ENCODE data around the gene MATR3.
"Not testable (repeated sequence)": the region's sequence is repeated elsewhere in the genome, so short reads cannot be mapped to it uniquely, and the experiment has no call there.

MATR3 gene

DNA sequence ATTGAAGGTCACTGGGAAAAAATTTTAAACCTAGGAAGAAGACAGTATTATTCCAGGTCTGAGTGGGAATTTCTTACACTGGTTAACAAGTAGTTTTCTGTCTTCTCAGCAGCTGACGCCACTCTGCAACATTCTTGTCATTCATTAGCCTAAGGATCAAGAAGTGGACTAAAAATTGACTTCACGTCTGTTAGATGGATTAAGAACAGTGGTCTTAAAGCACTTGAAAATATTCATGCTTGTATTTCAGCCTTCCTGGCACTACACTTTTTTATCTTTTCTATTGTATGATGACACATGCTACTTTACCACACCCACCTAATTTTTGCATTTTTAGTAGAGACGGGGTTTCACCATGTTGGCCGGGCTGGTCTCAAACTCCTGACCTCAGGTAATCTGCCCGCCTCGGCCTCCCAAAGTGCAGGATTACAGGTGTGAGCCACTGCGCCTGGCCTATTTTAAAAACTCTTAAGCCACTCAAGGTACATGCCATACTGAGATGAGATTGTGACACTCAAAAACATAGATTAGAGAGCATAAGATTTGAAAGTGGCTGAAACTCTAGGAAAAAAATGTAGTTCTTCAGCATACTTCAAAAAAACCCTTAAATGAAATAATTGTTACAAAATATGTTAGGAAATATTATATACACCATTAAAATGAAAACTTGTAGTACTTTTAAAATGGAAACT, 8.4 kb downstream of the MATR3 start:
- no peak for DNase-seq

DNA sequence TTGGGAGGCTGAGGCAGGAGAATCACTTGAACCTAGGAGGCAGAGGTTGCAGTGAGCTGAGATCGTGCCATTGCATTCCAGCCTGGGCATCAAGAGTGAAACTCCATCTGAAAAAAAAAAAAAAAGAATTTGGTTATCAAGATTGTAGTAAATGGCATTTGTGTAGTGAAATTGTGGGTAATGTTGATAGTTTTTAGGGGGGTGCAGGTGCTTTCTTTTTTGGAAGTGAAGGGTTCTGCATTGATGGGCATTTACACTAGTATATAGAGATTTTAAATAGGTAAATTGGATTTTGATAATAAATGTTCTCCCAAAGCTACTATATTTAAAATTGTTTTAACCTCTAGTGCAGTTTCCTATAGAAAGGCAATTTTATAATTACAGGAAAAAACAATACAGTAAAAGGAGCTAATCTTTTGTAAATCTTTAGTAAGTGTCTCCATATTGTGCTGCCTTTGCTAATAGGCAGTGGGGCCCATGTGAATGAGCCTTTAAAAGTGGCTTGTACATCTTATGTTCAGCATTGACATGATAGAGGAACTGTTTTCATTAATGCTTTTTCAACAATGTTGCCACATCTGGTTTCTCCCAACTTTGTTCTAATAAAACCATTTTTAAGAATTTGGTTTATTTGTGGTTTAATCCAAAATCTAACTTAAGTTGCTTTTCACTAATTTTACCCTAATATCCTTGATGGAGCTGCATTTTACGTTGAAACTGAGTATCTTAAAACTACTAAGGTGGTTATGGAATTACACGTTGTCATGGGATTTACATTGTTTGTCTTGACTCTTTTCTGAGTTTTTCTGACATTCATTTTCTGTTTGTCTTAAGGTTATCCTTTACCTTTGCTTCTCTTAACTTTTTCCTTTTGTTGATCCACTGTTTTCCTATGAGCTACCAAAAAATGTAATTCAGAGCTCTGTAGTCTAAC, 11.1 kb downstream of the MATR3 start:
- DNase-seq, result no peak

DNA sequence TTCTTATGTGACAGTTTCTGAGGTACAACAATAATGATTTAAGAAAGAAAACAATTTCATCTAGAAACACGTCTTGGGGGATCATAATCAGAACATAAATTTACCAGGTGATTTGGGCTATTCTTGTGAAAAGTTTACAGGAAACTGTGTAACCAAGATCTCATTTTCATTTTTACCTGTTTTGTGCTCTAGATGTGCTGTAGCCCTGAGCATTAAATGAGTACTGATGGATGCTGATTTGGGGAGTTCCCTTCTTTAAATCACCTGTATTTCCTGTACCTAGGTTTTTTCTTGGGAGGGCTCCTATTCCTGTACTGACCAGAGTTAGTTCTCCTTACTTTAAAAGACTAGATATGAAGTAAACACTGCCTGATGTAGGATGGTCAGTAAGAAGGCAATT, 12.7 kb downstream of the MATR3 start:
- DNase-seq, result no peak

DNA sequence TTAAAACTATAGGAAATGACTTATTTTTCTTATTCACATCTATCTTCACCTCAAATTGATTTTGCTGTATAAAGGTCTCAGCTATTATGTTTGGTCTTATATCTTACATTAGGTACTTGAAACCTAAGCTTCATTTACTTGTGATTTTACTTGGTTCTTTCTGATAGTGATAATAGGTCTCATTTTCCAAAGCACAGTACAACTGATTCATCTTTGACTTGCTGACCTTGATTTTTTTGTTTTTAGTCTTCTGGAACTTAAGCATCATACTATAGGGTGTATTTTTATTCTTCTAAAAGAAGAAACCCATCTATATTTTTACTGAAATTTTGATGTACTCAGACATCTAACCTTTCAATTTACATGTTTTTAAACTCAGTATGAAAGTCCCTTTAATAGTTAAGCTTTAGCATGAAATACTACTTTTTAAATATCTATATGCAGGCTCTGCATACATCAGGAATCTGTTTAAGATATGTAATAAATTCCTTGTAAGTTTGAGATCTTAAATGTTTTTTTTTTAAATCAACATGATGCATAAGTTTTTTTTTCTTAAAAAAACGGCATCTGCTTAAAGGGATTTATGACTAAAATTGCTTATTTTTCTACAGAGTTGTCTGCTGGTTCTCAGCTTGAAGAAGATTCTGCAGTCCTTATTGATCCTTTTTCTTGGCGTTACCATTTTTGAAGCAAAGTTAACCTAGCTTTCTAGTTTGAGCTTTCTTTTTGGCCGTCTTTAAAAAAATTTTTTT, 13.3 kb downstream of the MATR3 start:
- no peak for DNase-seq

DNA sequence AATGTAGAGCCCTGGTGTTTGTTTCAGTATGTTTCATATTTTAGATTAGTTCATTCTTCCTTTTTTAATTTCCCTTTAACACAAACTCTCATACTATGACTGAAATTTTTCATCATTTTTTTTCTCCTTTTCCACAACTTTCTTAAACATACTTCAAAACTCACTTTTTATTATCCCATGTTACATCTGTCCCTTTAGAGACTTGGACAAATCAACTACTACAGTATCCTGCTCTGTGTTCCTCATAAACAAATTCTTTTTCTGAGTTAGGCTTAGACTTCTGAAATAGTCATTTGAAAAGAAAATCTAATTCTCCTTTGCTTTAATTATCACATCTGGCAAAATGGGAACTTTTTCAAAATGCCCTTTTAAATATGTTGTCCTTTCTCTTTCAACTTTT, 15.3 kb downstream of the MATR3 start:
- DNase-seq, result no peak

DNA sequence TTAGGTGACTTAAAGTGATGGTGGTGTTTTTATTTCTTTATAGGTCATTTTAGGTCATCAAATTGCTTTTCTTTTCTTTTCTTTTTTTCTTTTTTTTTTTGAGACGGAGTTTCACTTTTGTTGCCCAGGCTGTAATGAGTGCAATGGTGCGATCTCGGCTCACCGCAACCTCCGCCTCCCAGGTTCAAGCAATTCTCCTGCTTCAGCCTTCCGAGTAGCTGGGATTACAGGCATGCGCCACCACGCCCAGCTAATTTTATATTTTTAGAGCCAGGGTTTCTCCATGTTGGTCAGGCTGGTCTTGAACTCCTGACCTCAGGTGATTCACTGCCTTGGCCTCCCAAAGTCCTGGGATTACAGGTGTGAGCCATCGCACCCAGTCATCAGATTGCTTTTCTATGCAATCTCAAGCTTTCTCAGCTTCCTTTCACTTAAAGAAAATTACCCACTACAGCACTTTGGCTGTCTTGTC, 17.2 kb downstream of the MATR3 start:
- DNase-seq, result not testable (repeated sequence)

DNA sequence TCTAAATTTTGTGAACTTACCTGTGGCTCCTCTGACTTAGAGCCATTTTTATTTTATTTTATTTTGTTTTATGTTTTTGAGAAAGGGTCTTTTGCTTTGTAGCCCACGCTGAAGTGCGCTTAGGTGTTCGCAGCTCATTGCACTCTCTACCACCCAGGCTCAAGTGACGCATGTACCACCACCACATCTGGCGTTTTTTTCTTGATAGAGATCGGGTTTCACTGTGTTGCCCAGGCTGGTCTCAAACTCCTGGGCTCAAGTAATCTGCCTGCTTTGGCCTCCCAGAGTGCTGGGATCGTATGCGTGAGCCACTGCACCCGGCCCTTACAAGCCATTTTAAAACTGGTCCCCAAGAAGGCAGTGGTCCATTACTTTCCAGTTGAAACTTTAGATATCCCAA, 18.5 kb downstream of the MATR3 start:
- DNase-seq, result no peak

DNA sequence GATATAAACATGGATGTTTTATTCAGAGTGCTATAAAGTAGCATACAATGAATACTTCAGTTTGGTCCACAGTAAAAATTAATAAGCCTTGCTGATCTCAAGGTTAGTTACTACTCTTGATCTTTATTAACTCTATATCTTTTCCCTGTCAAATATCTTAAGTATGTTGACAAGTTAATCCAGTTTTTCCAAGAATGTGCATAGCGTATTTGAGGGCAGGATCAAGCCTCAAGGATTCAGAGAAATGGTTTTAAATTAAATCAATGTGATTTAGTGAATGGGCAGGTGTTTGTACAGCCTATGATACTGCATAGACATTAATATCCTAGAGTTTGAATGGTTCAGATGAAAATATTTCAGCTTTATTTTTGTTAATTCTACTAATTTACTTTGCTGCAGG, 20.7 kb downstream of the MATR3 start:
- no peak for DNase-seq

DNA sequence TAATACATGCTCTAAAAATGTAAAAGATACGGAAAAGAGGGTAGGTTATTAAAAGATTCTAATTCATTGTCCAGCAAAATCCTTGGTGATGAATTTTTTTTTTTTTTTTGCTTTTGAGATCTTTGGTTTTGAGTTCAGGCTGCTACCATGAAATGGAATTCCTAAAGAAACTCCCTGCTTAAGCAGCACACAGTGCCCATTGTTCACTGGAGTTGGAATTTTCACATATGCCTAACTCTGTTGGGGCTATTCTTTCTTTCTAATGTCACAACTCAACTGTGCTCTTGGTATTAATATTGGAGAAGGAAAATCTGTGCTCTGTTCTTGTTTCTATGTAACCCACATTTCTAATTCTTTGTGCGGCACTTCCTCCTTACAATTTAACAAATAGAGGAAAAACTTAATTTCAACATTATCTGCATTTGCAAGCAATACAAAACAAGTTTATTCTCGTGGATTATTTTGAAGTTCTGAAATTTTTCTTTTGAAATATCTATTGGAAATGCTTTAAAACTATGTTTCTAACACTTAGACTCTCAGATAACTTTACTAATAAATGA, 21.6 kb downstream of the MATR3 start:
- no peak for DNase-seq

DNA sequence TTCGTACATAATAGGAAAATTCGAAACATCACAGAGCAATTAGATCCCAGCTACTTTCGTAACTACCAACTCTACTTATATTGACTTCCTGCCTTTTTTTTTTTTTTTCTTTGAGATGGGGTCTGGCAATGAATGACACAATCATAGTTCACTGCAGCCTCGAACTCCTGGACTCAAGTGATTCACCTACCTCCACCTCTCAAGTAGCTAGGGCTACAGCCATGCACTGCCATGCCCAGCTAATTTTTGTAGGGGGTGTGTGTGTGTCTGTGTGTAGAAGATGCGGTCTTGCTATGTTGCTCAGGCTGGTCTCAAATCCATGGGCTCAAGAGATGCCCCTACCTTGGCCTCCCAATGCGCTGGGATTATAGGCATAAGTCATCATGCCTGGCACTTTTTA, 42.3 kb downstream of the MATR3 start:
- DNase-seq, result no peak

DNA sequence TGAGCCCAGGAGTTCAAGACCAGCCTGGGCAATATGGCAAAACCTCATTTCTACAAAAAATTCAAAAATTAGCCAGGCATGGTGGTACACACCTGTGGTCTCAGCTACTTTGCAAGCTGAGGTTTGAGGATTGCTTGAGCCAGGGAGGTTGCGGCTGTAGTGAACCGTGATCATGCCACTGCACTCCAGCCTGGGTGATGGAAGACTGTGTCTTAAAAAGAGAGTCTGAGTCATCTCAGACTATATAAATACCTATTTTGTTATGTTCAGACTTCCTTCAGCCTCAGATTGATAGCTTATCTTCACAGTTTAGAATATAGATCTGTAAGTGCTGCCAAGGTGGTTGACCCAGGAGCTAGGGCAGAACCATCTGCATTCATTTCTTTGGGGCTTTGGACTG, 46.5 kb downstream of the MATR3 start:
- DNase-seq, result no peak

DNA sequence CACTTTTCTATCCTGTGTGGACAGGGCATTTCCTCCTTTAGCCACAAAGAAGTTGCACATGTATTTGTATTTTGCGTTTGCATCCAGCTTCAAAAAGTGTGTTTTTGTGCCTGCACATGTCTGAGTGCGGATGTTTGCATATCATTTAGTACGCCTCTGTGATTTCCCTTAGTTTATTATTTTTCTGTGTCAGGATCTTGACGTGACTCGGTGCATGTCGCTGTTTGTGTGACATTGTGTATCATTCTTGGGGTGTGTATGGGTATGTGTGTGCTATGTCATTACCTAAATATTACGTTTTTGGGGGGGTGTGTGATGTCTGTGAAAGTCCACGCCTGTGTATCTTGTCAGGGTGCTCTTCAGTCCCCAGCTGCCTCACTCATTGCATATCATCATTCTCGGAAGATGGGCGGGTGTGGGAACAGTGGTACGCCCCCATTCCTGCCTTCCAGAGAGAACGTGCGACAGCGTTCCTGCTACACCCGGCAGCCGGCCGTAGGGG, 47.7 kb downstream of the MATR3 start:
- DNase-seq, result no peak

DNA sequence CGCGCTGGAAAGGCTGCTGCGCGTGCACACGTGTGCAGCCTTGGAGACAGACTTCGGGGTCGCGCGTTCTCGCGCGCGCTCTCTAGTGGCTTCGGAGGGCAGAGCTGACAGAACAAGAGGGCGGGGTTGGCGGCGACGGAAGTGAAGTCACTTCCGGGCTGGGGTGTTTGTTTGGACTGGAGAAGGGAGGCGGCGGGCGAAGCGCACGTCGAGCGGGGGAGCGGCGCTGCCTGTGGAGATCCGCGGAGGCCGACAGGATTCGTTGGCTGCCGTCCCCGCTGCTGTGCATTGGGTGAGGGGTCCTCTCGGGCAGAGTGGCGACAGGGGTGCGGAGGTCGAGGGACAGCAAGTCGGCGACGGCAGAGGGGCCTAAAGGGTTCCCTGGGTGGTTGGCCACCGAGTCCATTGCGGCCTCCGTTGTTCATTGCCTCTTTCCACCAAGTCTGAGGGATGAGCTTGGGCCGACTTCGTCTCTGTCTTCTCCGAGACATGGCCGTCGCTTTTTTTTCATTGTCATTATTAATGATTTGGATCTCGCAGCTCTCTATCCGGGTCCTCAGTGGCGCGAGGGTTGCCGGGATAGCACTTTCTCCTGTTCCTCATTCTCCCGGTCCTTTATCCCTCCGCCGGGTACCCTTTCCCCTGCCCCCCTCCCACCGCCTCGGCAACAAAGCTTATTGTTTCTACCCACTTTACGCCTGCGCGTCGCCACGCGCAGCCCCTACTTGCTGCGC, 48.3 kb downstream of the MATR3 start, which contains the start of gene PAIP2:
Gene PAIP2, plus strand, starts transcription at position 166 of the 734 bp plus-strand sequence. CDS start 21,931 bp downstream, outside the sequence.
- peak; percentile 93 for DNase-seq

DNA sequence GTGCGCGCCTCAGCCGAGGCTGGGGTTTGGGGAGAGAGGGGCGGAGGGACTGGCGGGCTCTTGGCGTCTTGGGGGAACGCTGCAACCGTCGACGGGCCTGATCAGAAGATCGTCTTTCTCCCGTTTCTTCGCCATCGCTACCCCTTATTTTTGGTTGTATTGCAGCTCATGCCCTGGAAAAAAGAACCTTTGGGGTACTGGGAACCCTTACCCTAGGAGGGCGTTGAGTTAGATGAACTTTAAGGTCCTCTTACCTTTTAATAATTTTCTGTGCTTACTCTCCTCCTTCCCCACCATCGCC, 48.8 kb downstream of the MATR3 start:
- no peak for DNase-seq

DNA sequence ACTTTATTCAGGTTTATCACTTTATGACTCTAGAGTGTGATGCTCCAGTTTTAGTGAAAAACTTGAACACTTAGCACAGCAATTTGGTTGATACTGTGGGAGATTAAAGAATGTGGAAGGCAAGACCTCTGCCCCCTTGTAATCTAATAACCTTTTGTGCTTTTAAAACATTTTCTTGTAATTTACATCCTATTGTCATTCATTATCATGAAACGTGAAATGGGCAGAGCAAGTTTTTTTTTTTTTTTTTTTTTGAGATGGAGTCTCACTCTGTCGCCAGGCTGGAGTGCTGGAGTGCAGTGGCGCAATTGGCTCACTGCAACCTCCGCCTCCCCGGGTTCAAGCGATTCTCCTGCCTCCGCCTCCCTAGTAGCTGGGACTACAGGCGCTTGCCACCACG, 49.9 kb downstream of the MATR3 start:
- no peak for DNase-seq

DNA sequence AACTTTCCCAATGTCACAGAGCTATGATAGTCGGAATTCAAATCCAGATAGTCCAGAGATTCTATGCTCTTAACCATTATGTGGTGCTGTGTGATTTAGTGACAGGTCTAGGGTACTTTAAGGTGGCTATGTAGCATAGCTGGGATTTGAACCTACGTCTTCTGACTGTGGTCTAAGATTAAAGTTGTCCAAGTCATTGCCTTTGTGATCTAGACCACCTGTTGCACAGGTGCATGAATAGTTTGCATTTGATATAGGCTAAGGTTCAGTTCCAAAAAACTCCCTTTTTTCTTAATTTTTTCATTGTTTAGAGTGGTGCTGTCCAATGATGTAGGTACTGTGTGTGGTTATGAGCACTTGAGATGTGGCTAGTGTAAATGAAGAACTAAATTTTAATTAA, 50.6 kb downstream of the MATR3 start:
- DNase-seq, result no peak

DNA sequence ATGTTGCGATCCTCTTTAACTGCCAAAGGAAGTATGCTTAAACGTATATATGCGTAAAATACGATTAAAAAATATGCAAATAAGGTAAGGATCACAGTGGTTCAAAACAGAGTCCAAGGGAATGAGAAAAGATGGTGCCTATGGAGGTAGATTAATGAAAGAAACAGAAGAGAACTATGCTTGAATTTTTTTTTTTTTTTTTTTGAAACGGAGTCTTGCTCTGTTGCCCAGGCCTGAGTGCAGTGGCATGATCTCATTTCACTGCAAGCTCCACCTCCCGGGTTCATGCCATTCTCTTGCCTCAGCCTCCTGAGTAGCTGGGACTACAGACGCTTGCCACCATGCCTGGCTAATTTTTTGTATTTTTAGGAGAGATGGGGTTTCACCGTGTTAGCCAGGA, 51.9 kb downstream of the MATR3 start:
- DNase-seq, result not testable (repeated sequence)

DNA sequence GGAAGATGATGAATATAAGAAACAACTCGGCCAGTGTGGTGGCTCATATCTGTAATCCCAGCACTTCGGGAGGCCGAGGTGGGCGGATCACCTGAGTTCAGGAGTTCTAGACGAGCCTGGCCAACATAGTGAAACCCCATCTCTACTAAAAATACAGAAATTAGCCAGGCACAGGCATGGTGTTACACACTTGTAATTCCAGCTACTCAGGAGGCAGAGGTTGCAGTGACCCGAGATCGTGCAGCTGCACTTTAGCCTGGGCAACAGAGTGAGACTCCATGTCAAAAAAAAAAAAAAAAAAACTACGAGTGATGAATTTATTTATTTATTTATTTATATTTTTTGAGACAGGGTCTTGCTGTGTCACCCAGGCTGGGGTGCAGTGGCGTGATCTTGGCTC, 54.3 kb downstream of the MATR3 start:
- DNase-seq, result not testable (repeated sequence)

DNA sequence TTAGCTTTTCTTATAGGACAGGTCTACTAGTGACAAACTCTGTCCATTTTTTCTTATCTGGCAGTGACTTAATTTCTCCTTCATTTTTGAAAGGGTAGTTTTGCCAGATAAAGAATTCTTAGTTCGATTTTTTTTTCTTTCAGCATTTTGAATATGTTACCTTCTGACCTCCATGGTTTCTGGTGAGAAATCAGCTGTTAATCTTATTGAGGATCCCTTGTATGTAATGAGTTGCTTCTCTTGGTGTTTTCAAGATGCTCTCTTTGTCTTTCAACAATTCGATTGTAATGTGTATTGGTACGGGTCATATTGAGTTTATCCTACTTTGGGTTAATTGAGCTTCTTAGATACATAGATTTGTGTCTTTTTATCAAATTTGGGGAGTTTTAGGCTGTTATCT, 60.6 kb downstream of the MATR3 start:
- DNase-seq, result no peak

DNA sequence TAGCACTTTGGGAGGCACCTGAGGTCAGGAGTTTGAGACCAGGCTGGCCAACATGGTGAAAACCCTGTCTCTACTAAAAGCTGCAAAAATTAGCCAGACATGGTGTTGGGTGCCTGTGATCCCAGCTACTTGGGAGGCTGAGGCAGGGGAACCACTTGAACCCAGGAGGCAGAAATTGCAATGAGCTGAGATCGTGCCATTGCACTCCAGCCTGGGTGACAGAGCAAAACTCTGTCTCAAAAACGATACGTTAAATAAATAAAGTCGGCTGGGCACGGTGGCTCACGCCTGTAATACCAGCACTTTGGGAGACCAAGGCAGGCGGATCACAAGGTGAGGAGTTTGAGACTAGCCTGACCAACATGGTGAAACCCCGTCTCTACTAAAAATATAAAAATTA, 62.4 kb downstream of the MATR3 start:
- not testable (repeated sequence) for DNase-seq

DNA sequence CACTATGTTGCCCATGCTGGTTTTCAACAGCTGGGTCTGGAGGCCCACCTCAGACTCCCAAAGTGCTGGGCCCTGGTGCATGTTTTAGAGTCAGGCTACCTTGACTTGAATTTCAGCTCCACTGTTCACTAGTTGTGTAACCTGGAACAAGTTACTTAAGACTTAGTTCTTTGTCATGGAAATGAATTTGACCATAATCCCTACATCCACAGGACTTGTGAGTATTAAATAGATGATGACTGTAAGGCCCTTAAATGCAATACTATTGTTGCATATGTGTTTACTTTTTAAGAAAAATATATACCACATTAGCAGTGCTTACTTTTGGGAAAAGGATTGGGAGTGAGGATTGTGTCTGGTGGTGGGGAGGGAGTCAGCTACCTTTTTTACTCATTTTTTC, 64.5 kb downstream of the MATR3 start:
- DNase-seq, result no peak

DNA sequence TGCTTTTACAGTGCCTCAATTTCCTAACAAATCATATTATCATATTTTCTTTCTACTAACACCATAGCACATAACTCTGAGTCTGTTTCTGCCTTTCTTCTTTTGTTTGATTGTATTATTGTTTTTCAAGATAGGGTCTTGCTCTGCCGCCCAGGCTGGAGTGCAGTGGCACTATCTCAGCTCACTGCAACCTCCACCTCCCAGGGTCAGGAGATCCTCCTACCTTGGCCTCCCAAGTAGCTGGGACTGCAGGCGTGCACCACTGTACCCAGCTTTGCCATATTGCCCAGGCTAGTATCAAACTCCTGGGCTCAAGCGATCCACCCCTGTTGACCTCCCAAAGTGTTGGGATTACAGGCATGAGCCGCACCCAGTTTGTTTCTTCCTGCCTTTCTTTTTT, 66.8 kb downstream of the MATR3 start:
- DNase-seq, result no peak
